Stimulated activated CD8-positive, alpha-beta memory T cell treated with anti-CD3 and anti-CD28 coated beads, Interleukin-4, amount 100 ng/mL, for 24 hours (primary cell): ENCODE data around the gene CYLD.
A peak's percentile ranks its signal among the peaks of the same experiment; 100 is the strongest.

ENCODE experiments used
- DNase-seq: peaks from one replicate; pipeline ENCODE4 v3.0.0-alpha.2; 2020; ENCODE audit warnings: low read depth

Gene CYLD

DNA sequence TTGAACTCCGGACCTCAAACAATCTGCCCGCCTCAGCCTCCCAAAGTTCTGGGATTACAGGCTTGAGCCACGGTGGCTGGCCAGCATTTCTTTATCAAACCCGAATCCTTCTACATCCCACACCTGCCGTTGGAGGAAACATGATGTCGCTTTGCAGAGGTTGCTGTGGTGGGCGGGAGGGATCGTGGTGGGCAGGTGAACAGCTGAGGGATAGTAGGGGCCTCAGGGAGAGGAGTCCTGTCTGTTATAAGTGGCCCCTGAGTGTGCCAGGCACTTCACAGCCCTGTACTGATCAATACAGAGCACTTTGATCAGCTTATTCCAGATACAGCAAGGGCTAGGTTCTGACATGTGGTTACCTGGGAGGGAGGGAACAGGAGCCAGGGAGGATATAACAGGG is 76.5 kb downstream of the CYLD start:
- DNase-seq = no peak

DNA sequence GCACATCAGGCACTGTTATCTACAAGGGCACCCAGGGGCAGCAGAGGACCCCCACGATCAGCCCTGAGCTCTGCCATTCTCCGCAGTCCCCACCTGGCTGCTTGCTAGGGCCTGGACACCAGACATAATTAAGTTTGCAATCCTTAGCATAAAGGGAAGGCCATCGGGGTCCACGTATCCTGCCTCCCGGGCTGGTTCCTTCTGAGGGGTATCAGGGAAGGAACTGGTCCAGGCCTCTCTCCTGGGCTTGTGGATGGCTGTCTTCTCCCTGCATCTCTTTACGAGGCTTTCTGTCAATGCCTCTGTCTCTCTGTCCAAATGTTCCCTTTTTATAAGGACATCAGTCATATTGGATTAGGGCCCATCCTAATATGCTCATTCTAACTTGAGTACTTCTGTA is 77.8 kb downstream of the CYLD start:
- no peak for DNase-seq

DNA sequence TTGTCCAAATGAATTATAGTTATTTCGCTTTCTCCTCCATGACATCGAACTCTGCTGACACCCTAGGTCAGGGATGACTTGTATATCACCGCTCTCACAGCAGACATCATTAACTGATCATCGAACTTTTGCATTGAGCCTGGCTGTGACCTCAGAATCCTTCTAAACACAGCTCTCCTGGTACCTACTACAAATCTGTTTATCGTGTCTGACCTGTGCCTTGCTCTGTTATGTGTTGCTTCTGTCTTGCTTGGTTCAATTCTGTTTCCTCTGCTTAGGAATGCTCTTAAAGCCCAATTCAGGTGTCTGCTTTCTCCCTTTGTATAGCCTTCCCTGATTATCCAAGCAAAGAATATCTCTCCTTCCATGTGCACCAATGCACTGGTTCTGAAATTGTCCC is 78.3 kb downstream of the CYLD start:
- DNase-seq = no peak

DNA sequence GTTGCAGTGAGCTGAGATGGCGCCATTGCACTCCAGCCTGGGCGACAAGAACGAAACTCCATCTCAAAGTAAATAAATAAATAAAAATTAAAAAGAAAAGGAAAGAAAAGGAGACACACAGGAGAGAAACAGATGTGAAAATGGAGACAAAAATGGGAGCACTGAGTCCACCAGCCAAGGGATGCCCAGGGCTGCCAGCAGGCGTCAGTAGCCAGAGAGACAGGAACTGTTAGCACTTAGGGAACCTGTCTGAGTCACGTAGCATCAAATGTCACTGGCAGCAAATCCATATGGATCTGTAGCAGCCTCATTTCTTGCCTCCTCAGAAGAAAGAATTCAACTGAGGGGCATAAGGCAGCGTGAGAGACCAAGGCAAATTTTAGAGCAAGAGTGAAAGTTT is 79.7 kb downstream of the CYLD start:
- no peak for DNase-seq

DNA sequence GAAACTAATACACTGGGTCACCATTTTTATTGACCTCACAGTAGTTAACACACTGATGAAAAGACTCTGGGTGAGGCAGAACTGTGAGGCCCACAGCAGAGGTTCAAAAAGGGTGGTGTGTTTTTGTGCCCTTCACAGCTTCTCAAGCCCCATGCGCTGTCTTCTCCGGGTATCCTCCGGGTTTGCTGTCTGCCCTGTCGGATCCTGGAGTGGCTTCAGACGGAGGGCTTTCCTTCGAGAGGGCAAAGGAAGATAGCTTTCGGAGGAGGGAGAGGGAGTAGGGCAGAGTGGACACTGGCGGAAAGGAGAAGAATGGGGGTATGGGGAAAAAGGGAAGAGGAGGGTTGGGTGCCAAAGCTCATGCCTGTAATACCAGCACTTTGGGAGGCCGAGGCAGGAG is 80.8 kb downstream of the CYLD start:
- DNase-seq = no peak

DNA sequence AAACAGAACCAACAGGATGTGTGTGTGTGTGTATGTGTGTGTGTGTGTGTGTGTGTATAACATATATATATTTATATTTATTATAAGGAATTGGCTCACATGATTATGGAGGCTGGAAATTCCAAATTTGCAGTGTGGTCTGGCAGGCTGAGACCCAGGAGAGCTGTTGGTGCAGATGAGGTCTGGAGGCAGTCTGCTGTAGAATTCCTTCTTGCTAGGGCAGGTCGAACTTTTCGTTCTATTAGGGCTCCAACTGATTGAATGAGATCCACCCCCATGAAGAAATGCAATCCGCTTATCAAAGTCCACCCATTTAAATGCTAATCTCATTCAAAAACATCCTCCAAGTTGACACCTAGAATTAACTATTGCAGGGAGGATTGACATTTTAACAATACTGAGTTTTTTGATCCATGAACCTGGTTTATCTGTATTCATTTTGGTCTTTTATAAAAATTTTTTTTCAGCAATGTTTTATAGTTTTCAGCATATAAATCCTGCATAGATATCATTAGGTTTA is 85.0 kb downstream of the CYLD start:
- no peak for DNase-seq

DNA sequence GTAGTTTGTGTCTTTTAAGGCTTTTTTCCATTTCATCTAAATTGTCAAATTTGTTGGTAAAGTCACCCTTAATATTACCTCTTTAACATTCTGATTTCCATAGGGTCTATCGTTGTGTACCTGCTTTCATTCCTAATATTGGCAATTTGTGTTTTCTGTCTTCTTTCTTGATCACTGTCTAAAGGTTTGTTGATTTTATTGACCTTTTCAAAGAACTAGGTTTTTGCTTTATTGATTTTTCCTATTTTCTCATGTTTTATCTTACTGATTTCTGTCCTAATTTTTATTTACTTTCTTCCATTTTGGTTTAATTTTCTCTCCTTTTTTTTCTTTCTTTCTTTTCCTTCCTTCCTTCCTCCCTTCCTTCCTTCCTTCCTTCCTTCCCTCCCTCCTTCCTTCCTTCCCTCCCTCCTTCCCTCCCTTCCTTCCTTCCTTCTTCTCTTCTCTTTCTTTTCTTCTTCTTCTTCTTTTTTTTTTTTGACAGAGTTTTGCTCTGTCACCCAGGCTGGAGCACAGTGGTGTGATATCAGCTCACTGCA is 86.3 kb downstream of the CYLD start:
- DNase-seq = no peak

DNA sequence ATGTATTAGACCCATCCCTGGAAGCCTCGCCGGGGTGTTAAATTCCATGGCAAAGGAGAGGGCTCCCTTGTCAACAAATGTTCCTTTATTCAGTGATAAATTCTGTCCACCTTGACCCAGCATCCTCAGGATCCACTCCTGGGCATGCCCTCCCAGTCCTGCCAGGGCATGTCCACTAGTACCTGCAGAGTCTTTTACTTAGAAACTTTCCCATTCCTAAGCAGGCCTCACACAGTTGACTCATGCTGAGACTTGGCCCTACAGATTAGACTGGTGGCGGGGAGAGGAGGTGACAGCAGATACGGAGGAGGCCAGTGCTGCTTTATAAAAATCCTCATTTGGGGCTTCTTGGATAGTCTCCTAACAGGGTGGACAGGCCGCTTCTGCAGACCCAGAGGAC is 88.8 kb downstream of the CYLD start:
- DNase-seq = no peak

DNA sequence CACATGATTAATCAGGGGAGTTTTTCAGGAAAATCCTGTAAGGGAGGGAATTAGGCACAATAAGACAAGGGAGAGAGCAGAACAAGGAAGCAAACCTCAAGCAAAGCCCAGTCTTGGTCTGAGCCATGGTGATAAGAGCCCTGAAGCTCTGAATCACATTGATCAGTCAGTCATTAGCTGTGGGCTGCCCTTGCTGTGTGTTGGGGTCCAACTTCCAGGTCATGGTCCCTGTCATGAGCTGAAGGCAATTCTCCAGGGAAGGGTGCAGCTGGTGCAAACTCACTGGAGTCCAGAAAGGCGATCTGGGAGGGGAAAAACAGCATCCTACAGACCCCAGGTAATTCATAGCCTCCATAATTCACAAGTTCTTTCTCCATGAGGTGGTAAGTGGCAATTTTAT is 89.9 kb downstream of the CYLD start:
- DNase-seq = no peak

DNA sequence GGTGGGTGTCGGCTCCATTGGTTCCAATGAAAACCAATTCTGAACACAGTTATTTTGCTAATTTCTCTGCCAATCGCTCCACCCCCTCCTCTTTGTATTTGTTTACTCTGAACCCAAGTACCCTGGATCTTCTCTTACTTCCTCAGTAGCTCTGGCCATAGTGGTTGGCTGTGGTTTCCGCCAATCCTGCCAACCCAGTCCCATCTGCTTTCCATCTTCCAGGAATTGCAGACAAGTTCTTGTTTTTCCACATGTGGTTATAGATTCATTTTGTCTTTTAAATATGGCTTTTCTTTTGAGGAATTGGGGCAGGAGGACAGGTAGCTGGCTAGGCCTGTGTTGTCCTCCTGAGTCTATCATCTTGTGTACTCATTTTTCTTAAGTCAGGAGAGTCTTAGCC is 92.0 kb downstream of the CYLD start:
- no peak for DNase-seq

DNA sequence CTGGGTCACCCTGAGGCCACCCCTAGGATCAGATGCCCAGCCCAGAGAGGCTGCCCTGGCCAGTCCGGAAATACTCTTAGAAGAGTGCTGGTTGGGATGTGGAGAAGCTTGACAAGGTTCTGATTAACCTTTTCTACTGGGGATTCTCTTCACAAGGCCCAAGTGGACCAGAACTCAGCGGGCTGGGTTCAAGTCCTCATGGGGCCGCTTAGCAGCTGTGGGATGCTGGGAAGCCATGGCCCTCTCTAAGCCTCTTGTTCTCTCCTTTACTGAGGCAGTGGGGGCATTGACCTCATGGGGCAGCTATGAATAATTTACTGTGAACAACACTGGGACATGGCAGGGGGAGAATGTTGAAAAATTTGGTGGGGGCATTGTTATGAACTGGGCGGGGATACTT is 92.8 kb downstream of the CYLD start:
- no peak for DNase-seq

DNA sequence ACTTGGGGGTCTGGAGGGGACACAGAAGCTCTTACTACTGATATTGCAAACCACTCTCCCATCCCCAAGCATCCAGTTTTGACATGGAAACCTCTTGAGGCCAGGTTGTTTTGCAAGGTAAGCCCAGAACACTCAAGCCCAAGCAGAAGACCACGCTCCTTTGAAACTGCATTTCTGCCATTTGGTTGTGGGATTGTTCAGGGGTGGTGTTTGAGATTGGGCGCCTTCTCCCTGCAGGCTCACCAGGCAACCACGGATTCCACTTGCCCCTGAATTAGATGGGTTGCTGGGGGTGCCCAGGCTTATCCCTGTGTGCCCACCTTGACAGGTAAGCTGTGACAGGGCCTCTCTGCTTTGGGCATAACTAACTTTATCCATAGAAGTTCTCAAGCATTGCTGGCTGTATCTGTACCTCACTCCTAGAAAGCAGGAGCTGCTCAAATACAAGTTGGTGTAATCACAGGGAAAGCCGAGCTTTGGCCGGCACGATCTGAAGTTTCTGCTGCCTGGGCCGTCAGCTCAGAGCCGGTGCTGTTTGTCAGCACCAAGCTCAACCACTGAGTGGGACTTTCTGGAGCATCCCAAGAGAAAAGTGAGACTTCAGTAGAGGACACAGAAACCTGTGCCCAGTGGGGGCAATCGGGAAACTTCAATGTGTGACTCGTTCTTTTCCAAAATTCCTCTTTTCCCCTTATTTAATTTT is 93.6 kb downstream of the CYLD start:
- no peak for DNase-seq

DNA sequence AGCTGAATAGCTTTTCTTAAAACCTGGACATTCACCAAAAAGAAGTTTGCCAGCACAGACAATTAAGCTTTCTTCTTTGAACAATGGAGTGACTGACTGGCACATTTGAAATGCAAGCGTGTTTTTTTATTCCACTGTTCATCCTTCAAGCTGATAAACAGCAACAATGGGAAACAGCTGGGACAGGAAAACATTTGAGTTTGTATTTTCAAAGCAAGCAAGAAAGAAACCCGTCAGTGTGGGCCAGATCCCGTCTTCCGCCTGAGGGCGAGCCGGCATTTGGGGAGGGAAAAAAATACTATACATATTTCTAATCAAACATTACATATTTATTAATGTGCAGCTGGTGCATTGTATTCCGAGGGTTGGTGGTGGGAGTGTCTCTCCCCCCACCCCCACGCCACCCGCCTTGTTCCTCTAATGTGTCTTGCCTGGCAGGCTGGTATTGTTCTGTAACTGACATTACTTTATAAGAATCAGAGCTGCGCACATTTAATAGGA is 94.3 kb downstream of the CYLD start:
- no peak for DNase-seq

DNA sequence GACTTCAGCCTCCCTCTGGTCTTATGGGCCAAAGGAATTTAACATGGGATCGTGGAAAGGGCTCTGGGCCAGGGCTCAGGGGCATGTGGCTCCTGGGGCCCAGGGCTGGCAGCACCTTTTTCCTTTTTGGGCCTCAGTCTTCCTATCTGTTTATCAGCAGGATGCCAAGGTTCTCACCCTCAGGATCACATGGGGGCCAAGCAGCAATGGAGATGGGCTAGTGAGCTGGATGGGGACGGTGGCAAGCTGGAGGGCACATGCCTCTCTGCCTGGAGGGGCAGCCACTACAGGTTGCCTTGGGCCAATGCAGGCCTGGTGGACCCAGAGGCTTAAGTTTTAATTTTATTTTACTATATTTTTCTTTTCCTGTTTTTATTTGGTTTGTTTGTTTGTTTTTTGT is 95.4 kb downstream of the CYLD start:
- DNase-seq = no peak

DNA sequence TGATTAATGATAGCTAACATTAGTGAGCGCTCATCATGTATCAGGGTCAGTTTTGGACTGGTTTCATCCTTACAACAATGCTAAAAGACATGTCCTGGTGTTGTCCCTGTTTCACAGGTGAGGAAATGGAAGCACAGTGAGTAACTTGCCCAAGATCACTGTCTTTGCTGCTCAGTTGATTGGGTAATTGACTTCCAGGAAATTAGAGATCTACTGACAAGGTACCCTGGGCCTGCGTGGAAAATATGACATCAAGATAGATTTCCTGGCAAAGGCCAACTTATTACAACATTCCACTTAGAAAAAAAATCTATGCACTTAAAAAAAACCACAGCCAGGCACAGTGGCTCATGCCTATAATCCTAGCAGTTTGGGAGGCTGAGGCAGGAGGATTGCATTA is 96.3 kb downstream of the CYLD start:
- DNase-seq = no peak

DNA sequence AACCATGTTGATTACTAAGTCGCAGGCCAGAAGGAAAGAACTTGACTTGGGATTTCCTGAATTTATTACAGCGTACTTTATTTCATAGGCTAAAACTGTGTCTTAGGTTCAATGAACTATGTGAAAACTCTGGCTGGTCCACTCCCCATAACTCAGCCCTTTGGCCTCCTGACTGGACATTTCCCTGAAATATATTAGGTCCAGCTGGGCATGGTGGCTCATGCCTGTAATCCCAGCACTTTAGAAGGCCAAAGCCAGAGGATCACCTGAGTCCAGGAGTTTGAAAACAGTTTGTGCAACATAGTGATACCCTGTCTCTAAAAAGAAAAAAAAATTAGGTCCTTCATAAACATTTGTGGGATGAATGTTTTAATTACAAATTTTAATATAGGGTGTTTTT is 97.0 kb downstream of the CYLD start:
- DNase-seq = no peak

DNA sequence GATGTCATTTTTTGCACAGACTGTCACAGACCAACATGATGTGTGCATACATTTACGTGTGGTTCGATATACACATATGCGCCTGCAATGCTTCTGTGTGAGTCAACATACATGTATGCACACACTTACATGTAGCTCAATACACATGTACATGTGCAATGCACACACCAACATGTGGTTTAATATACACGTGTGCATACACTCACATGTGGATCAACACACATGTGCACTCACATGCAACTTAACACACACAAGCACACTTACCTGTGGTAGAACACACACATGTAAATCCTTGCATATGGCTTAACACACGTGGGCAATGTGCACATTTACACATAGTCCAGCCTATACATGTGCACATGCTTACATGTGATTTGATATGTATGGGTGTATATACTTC is 97.5 kb downstream of the CYLD start:
- no peak for DNase-seq

DNA sequence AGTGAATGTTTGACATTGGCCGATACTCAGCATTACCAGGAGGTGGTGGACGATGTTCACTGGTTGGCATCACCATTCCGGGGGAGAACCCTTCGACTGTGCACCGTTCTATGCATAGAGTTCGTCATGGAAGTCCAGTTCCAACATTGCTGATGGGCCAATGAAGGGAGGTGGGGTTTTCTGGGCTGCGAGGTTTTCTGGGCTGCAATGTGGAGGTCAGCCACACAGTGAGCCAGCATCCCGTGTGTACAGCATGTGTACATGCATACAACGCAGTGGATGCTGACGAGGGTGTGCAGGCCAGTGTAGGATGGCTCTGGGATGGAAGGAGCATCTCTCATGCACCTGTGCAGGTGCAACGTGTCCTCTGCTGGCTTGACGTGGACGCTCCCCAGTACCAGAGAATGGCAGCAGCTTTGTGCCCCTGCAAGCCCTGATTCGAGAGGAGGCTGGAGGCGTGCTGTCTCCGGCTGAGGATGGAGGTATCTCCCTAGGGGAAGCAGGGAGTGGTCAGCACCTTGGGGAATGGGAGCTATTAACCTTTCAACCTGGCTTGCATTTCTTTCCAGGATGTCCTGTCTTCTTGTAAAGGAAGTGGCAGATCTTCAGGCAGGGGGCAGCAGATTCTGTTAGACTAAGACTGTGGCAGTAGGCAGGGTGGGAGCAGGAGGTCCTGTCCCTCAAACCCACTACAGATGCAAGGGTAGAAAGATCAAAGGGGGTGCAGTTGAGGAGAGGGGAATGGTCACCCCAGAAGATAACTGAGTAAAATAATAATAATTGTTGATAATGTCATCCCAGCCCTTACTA is 98.2 kb downstream of the CYLD start:
- no peak for DNase-seq

DNA sequence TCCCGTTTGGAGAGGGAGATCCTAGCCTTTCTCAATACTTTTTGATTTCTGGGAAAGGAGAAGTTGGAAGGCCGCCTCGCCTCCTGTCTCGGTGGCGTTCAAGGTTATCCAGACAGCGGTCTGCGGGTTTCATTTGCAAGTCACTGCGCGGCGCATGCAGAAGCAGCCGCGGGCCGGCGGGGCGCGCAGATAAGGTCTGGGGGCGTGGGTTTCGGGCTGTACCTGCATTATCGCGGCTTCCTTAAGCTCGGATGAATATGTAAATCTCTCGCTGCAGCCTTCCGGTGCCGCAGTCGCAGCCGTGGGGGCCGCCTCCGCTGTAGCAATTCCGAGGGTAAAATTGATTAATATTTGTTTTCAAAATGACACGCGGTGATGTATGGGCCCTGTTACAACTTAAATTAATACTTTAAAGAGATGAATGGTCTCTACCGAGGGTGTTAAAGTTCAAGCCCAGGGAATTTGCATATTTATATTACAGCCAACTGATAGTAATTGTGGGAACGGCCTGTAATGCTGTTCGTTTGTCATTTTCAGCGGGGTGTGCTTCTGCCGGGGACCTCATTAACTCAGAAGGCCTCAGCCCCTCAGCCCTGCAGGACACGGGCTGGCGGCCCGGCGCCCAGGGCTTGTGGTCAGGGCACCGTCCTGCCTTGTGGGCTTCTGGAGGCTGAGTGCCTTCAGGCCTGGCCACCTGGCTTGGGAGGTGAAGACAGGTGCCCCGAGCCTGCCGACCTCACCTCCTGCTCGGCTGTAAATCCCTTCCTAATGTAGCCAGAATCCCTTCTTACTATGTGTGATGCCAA is 99.4 kb downstream of the CYLD start:
- peak; percentile 28 for DNase-seq

DNA sequence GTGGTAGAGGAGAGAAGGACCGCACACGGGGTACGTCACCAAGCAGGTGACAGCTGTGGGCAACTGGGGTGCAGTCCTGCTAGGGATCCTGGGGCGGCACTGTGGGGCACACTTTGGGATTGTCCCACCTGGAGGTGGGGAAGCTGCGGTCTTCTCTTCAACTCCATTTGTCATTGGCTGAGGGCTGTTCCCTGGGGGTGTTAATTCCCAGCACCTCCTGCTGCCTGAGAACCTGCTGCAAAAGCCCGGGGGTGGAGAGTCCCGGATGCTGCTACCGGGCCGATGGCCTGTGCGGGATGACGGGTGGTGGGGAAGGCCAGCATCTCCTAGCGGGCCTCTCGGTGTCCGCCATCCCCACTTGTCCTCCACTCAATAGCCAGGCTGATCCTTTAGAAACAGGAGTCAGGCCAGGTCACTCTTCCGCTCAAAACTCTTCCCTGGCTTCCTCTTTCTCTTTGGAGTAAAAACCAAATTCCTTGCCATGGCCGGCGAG is 100.2 kb downstream of the CYLD start:
- no peak for DNase-seq

DNA sequence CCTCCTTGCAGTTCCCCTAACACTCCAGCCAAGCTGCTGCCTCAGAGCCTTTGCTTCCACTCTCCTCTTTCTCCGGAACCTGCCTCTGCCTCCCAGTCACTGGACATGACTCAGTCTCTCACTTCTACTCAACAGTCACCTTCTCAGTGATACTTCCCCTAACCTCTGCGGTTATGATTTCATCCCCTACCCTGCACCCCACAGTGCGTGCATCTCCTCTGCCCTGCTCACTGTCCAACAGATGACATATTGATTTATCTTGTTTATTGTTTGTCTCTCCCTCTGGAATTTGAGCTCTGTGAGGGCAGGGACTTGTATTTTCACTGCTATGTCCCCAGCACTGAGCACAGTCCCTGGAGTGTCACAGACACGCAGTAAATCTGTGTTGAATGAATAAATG is 100.7 kb downstream of the CYLD start:
- no peak for DNase-seq

DNA sequence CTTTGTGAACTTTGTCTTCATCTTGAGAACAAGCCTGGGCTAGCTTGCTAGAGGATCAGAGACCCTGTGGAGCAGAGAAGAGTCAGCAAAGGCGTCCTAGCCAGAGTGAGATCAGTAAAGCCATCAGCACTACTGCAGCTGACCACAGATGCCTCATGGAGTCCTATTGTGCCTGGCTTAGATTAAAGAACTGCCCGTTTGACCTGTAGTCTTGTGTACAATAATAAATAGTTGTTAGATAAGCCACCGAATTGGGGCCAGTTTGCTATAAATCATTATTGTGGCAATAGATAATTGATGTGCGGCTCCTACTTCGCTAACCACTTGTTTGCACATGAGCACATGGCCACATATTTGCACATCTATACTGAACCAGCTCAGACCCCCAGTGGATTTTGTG is 103.0 kb downstream of the CYLD start:
- DNase-seq = no peak
